Activated naive CD4-positive, alpha-beta T cell (primary cell): ENCODE results near the gene SDHB.

ENCODE experiments used
- DNase-seq, 4 experiments: peaks; one replicate each; lab custom pipeline; 2025; lab: John Stamatoyannopoulos, UW

Gene SDHB

GRCh38 chr1:17012775-17013490 lies 40.9 kb downstream of the SDHB start:
- DNase-seq = no peak

GRCh38 chr1:17011439-17012307 lies 42.2 kb downstream of the SDHB start, which contains the start of gene ATP13A2:
ATP13A2 (minus strand) TSS chr1:17011928; CDS start chr1:17011738, 190 bp downstream.
- DNase-seq = peak; percentile 32 to 83 (median 62)

- DNase-seq = no peak
These were observed 42.8 kb downstream of the SDHB start for GRCh38 chr1:17011092-17011438.

GRCh38 chr1:17009706-17010105 lies 44.1 kb downstream of the SDHB start:
- DNase-seq = no peak

- DNase-seq = no peak
These were observed 45.5 kb downstream of the SDHB start for GRCh38 chr1:17008208-17008855.

GRCh38 chr1:17007121-17007520 lies 46.7 kb downstream of the SDHB start:
- no peak for DNase-seq

- DNase-seq = no peak
These were observed 48.5 kb downstream of the SDHB start for GRCh38 chr1:17005365-17005740.

- no peak for DNase-seq
These were observed 49.1 kb downstream of the SDHB start for GRCh38 chr1:17004466-17005364.

- no peak for DNase-seq
These were observed 51.3 kb downstream of the SDHB start for GRCh38 chr1:17002524-17002902.

GRCh38 chr1:17001760-17002523 lies 51.9 kb downstream of the SDHB start:
- no peak for DNase-seq

GRCh38 chr1:16999863-17000262 lies 54.0 kb downstream of the SDHB start:
- DNase-seq = no peak

- DNase-seq = no peak
These were observed 55.2 kb downstream of the SDHB start for GRCh38 chr1:16998589-16998988.

GRCh38 chr1:16996845-16997244 lies 57.0 kb downstream of the SDHB start:
- no peak for DNase-seq

GRCh38 chr1:16993521-16994038 lies 60.3 kb downstream of the SDHB start:
- DNase-seq = no peak

GRCh38 chr1:16992675-16993074 lies 61.2 kb downstream of the SDHB start:
- DNase-seq = no peak

- no peak for DNase-seq
These were observed 61.7 kb downstream of the SDHB start for GRCh38 chr1:16992102-16992501.

- DNase-seq = no peak
These were observed 62.3 kb downstream of the SDHB start for GRCh38 chr1:16991571-16991970.

- no peak for DNase-seq
These were observed 64.0 kb downstream of the SDHB start for GRCh38 chr1:16989676-16990391.

GRCh38 chr1:16988210-16988609 lies 65.6 kb downstream of the SDHB start:
- no peak for DNase-seq

GRCh38 chr1:16986962-16987361 lies 66.9 kb downstream of the SDHB start:
- no peak for DNase-seq
